Keratinocyte (primary cell): Measurements from ENCODE around the gene RACGAP1. TPM values are rescaled to one million over a fixed set of nuclear protein-coding genes. Genes with fewer than 3 reads are reported as not detected.

Experiments used
- DNase-seq: peaks from one replicate; pipeline ENCODE4 v3.0.0-alpha.2; 2011; ENCODE audit warnings: low read depth, missing footprints, low spot score
- FAIRE-seq: peaks from 2 replicates; lab custom pipeline; 2011; peaks lifted over from hg19 to GRCh38; lab: Jason Lieb, UNC
- H2AFZ ChIP-seq: 2 replicates; pipeline ENCODE4 v1.6.0; 2012; ENCODE audit warnings: low read length, control low read depth, inconsistent platforms; ENCODE audit not compliant: control insufficient read depth
- H3K27ac ChIP-seq: 2 replicates; pipeline ENCODE4 v1.5.1; 2011; ENCODE audit warnings: low read length; ENCODE audit not compliant: control insufficient read depth, insufficient read depth
- H3K27me3 ChIP-seq: 3 replicates; pipeline ENCODE4 v1.6.0; 2011; ENCODE audit warnings: low read length; ENCODE audit not compliant: control insufficient read depth, insufficient read depth; ENCODE audit errors: extremely low read depth
- H3K36me3 ChIP-seq, 2 experiments: 2 replicates in 1 of 2; 3 replicates in 1 of 2; pipeline ENCODE4 v1.5.1; 2011; ENCODE audit warnings: low read length in 2 of 2, mild to moderate bottlenecking in 1 of 2; ENCODE audit not compliant: control insufficient read depth in 2 of 2, insufficient read depth in 2 of 2; ENCODE audit errors: extremely low read depth in 1 of 2
- H3K4me1 ChIP-seq: 3 replicates; pipeline ENCODE4 v1.5.1; 2011; ENCODE audit warnings: low read length; ENCODE audit not compliant: control insufficient read depth, insufficient read depth; ENCODE audit errors: extremely low read depth
- H3K4me2 ChIP-seq: 3 replicates; pipeline ENCODE4 v1.6.0; 2011; ENCODE audit warnings: low read depth, low read length; ENCODE audit not compliant: control insufficient read depth, insufficient read depth; ENCODE audit errors: extremely low read depth
- H3K4me3 ChIP-seq, 3 experiments: fragments of 200-600 bp in 1 of 3; sonication (generic) in 1 of 3; 2 replicates in 2 of 3; 3 replicates in 1 of 3; pipeline ENCODE4 v1.5.1; 2011 to 2016; ENCODE audit warnings: low read length in 3 of 3, mild to moderate bottlenecking in 3 of 3, control low read depth in 2 of 3, inconsistent platforms in 1 of 3, low read depth in 1 of 3, mixed read lengths in 1 of 3, mixed run types in 1 of 3, moderate library complexity in 1 of 3; ENCODE audit not compliant: control insufficient read depth in 2 of 3, insufficient read depth in 2 of 3; ENCODE audit errors: extremely low read depth in 1 of 3
- H3K79me2 ChIP-seq: 2 replicates; pipeline ENCODE4 v1.6.0; 2012; ENCODE audit warnings: low read length; ENCODE audit not compliant: control insufficient read depth, insufficient read depth
- H3K9ac ChIP-seq: 3 replicates; pipeline ENCODE4 v1.6.0; 2011; ENCODE audit warnings: low read length; ENCODE audit not compliant: control insufficient read depth, insufficient read depth; ENCODE audit errors: extremely low read depth
- H3K9me1 ChIP-seq: 3 replicates; pipeline ENCODE4 v1.6.0; 2011; ENCODE audit warnings: low read length; ENCODE audit not compliant: control insufficient read depth, insufficient read depth; ENCODE audit errors: extremely low read depth
- H3K9me3 ChIP-seq: 2 replicates; pipeline ENCODE4 v1.5.1; 2012; ENCODE audit warnings: low read depth, low read length; ENCODE audit not compliant: control insufficient read depth
- H4K20me1 ChIP-seq: 3 replicates; pipeline ENCODE4 v1.6.0; 2011; ENCODE audit warnings: low read length; ENCODE audit not compliant: control insufficient read depth, insufficient read depth; ENCODE audit errors: extremely low read depth
- CTCF ChIP-seq, 3 experiments: IDR thresholded peaks in 1 of 3; conservative IDR thresholded peaks in 1 of 3; optimal IDR thresholded peaks in 1 of 3; 2 replicates in 2 of 3; 3 replicates in 1 of 3; pipeline versions ENCODE3 to v1.5.1; 2011; ENCODE audit warnings: low read length in 3 of 3, mild to moderate bottlenecking in 3 of 3, moderate library complexity in 2 of 3, control low read depth in 1 of 3, inconsistent platforms in 1 of 3; ENCODE audit not compliant: insufficient read depth in 2 of 3; ENCODE audit errors: extremely low read depth in 1 of 3
- EZH2 ChIP-seq: IDR thresholded peaks from one replicate; pipeline ENCODE4 v1.6.1; 2012; ENCODE audit warnings: inconsistent platforms, mild to moderate bottlenecking, low read length, moderate library complexity
- dilution Hi-C: fragments of 300-500 bp; cut with MboI; formaldehyde crosslinking; loops from one replicate; pipeline ENCODE4 v1.7.0; 2020; ENCODE audit warnings: low sequenced_read_pairs; ENCODE audit not compliant: extremely low pct_ligation_motif_present
- polyA plus RNA-seq, 5 experiments: library from polyadenylated mRNA; depleted of rRNA in 3 of 5; stranded (reverse) in 3 of 5; stranded (forward) in 1 of 5; unstranded in 1 of 5; fragments of >200 nt; gene quantifications; 1 replicate in 1 of 5; 2 replicates in 3 of 5; 3 replicates in 1 of 5; pipeline versions ENCODE4 v1.2.1 to v1.2.3, GENCODE V29; 2011 to 2012; ENCODE audit warnings: missing spikeins in 2 of 5, low read depth in 1 of 5, low replicate concordance in 1 of 5

Gene RACGAP1
- polyA plus RNA-seq, 1 donor (not counting 4 experiments of a cell fraction or from before 2014, with no cell fraction given): 57.1 TPM

GRCh38 chr12:49969651-49970429 lies 55.5 kb downstream of the RACGAP1 start:
- H3K9ac ChIP-seq: no peak overlapping the region
- dilution Hi-C loops: no loop called here
- H3K27me3 ChIP-seq: peaks cover 14% of the 10 kb centered on the region

GRCh38 chr12:49969027-49969426 lies 56.3 kb downstream of the RACGAP1 start:
- Histone ChIP-seq H3K9me3 (no peaks in the 10 kb centered on the region), H3K9ac (no peak overlapping the region), H2AFZ (no peak overlapping the region), H3K36me3 (no peaks in the 10 kb centered on the region), H3K4me3 (no peak overlapping the region), H3K79me2 (no peaks in the 10 kb centered on the region), H3K9me1 (no peaks in the 10 kb centered on the region), H3K4me2 (no peak overlapping the region), H3K4me1 (peaks cover 22% of the 10 kb centered on the region), H3K27me3 (peaks cover 22% of the 10 kb centered on the region), H4K20me1 (no peaks in the 10 kb centered on the region), H3K27ac (no peak overlapping the region)
- DNase-seq (no peak), FAIRE-seq (no peak)
- TF ChIP-seq EZH2: no peak
- TF ChIP-seq CTCF (optimal IDR thresholded peaks at IDR 0.05 in 1 of 3, IDR thresholded peaks at IDR 0.05 in 1 of 3, conservative IDR thresholded peaks at IDR 0.05 in 1 of 3; ENCODE audit: extremely low read depth in 1 of 3, insufficient read depth in 2 of 3, low read length in 3 of 3): no peak
- dilution Hi-C loops: no loop called here

More at GRCh38 chr12:49969651-49970429, 55.5 kb downstream of the RACGAP1 start:
- H3K9me3 ChIP-seq: no peaks in the 10 kb centered on the region
- H3K4me3 ChIP-seq: no peak overlapping the region
- H3K9me1 ChIP-seq: no peaks in the 10 kb centered on the region
- peaks cover 22% of the 10 kb centered on the region for H3K4me1 ChIP-seq
- H3K27ac ChIP-seq: no peak overlapping the region
- no peak overlapping the region for H2AFZ ChIP-seq
- FAIRE-seq (no peak), DNase-seq (no peak)
- H3K4me2 ChIP-seq: no peak overlapping the region
- H4K20me1 ChIP-seq: no peaks in the 10 kb centered on the region
- no peaks in the 10 kb centered on the region for H3K36me3 ChIP-seq
- no peak for TF ChIP-seq EZH2
- H3K79me2 ChIP-seq: no peaks in the 10 kb centered on the region
